Stimulated activated naive CD4-positive, alpha-beta T cell treated with Interleukin-2 at 50 U/mL for 16 hours (primary cell): ENCODE results near the gene SEMA5A.
"Not testable (repeated sequence)": the region's sequence is repeated elsewhere in the genome, so short reads cannot be mapped to it uniquely, and the experiment has no call there.

ENCODE experiments used
- DNase-seq: peaks from one replicate; lab custom pipeline; 2025; lab: John Stamatoyannopoulos, UW

SEMA5A gene

GRCh38 chr5:9361835-9362234 is 184.0 kb downstream of the SEMA5A start:
- DNase-seq = peak; percentile 5

- no peak for DNase-seq
Observed at GRCh38 chr5:9358961-9359685, 186.8 kb downstream of the SEMA5A start.

- no peak for DNase-seq
Observed at GRCh38 chr5:9356351-9356825, 189.5 kb downstream of the SEMA5A start.

DNA sequence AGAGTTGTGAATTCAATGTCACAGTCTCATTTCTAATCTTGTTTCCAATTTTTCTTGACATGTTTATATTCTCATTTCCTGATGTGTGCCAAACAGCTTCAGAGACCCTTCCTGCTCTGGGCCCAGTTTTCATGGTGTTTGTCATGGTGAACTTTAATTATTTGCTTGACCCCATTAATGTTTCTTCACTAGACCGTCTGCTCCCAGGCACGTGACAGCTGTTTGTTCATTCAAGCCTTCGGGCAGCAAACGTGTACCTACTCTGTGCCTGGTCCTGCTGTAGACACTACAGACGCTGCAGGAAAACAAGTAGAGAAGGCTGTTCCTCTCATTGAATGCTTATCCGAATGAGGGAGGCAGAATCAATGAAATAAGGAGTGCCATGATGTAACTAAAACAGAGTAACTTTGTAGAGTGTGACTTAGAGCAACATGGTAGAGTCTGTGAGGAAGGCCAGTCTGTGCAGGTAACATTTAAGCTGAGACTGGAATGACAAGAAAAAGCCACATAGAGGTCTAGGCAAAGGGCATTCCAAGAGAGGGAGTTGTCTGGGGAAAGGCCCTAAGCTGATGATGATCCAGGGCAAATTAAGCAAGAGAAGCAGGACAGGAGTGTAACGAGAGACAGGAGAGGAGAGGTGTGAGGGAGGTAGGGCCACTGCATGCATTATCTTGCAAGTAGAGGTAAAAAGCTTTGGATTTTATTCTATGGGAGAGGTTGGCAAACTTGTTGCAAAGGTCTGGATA is 191.4 kb downstream of the SEMA5A start:
- DNase-seq = no peak

- DNase-seq = not testable (repeated sequence)
Observed at GRCh38 chr5:9353048-9353447, 192.8 kb downstream of the SEMA5A start.

- DNase-seq = no peak
Observed at GRCh38 chr5:9351546-9351945, 194.3 kb downstream of the SEMA5A start.

DNA sequence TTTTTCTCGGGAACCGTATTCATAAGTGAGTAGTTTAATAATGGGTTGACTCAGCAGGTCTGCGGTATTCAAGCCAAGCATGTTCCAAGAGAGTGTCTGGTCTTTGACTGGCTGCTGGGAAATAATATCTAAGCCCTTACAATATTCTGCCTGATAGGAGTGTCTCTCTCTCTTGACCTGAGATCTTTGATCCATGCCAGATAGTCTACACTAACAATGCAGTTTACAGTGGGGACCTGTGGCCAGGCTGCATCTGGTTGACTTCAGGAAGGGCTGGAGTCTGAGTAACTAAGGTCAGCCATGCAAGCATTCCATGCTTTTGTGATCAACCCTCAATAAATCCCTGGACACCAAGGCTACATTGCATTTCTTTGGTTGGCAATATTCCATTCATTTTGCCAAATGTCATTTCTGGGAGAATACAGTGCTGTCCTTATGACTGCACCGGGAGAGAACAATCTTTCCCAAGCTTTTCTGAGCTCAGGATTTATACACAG is 195.5 kb downstream of the SEMA5A start:
- DNase-seq = no peak

DNA sequence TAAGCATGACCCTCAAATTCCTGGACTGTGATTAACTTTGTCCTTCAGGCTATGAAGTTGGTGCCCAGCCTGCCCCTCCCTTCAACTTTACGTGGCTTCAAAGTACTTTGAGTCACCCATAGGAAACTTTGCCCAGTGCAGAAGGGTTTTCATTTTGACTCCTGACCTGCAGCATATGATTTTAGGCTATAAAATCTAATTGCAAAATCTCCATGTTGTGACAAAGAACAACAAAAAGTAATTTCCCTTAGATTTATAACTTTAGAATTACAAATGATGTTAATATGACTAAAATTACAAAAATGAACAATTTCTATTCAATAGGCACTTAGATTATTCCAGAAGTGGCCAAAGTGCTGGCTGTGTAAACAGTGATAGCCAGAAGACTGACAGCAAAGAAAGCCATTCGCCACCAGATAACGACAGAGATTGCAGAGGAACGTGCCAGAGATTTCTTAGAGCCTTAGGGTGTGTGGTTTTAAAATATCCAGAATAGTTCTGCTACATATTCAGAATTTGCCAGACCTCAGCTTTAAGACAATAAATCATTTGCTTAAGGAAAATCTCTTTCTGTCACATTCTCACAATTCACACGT is 197.4 kb downstream of the SEMA5A start:
- no peak for DNase-seq

GRCh38 chr5:9347541-9348295 is 198.2 kb downstream of the SEMA5A start:
- no peak for DNase-seq

GRCh38 chr5:9347032-9347431 is 198.8 kb downstream of the SEMA5A start:
- no peak for DNase-seq

DNA sequence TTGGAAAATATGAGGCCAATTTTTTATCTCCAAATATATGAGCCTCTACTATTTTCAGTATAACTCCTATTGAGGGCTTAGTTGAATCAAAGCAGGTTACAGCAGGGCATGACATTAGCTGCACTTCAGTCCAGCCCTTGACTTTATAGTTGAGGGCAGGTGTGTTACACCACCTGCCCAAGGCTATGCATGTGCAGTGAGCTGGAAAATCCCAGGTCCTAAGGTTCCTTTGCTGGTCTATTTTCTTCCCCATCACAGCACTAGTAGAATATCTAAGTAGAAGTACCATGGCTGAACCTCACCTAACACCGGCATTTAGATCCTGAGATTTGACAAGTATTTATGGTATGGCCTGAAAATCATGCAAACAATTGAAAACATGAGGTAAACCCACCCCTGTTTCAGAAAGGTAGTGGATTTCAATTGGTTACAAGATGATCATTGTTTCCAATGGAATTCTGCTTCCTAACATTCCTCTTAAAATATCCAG is 201.1 kb downstream of the SEMA5A start:
- no peak for DNase-seq

DNA sequence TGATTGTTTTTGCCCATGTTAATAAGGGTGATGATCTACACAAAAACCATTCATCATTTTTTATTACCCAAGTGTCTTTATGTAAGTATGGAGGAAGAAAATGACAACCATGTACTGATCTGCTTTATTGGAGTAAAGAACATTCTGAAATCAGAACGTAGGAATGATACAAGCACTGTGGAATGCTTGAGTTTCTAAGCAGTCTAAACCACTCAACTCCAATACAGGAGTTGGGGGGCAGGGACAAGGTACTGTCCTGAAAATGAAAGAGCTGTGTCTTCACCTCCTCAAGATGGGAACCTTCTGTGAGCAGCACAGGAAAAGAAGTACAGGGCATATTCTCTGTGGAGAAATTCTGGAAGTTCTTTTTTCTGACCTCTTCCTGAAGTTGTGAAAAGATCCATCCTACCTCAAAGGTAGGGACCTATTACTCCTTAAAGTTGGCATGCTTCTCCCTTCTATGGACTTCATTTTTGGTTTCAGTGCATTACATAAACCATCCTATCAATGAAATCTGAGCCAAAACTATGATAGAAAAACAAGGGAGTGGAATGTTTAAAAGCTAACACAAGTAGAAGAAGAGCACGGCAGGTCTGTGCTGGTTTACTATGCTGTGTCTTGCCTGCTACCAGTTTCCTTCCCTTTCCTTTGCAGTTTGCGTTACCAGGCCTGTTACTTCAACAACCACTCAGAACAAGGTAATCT is 202.6 kb downstream of the SEMA5A start:
- DNase-seq = no peak

GRCh38 chr5:9342161-9342787 is 203.6 kb downstream of the SEMA5A start:
- DNase-seq = no peak

DNA sequence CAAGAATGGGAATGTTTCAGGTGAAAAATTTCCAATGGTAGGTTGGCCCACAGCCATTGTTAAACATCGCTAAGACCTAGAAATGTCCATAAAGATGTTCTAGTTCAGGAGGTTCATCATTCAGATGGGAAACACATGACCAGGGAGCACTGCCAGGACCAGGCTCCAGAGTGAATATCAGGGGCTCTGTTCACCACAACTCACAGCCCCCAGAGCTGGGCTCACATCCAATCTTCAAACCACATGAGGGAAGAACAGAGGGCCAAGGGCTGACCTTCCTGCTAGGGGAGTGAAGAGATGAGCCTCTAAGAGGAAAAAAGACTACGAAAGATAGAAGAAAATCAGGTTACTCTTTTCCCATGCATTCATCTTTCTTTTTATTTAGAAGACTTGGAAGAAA is 205.8 kb downstream of the SEMA5A start:
- no peak for DNase-seq

GRCh38 chr5:9339206-9339818 is 206.6 kb downstream of the SEMA5A start:
- DNase-seq = no peak

DNA sequence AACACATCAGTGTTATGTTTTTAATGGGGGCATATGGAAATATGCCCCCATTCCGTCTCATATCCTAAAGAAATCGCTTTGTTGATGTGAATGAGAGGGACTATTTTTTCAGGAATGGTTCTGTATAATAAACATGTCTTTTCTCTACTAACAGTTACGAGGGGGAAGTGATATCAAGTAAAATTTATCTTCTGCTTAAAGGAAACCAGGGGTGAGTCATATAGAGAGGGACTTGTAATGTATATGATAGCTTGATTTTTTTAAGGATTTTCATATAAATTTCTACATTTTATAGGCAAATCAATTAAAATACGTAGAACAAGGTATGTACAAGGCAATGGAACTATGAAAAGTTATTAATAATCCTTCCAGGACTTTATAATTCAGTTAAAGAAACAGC is 207.1 kb downstream of the SEMA5A start:
- DNase-seq = no peak

DNA sequence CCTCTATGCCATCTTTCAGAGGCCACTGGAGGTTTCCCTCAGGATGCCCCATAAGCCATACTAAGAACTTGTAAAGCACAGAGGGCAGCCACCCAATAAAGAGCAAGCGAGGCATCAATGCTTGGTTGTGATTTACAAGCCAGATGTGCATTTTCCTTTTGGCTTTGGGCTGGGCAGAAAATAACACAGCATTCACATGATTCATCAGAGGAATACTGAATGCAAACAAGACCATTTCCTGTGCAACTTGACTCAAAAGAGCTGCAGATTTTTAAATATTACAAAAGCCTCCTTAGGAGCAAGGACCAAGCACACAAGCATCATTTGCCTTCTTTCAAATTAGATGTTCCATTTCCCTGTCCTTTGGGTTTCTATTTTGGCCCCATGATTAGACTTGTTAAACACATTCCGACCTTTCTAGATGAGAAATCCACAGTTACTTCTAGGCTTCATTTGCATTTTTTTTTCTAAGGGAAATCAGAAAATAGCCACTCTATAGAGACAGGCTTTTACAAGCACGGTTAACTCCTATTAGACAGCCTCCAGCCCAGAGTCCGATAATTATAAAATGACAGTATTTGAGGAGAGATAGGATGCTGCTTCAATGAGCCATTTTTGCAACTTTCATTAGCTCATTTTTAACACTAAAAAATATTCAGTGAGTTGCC is 207.8 kb downstream of the SEMA5A start:
- no peak for DNase-seq

DNA sequence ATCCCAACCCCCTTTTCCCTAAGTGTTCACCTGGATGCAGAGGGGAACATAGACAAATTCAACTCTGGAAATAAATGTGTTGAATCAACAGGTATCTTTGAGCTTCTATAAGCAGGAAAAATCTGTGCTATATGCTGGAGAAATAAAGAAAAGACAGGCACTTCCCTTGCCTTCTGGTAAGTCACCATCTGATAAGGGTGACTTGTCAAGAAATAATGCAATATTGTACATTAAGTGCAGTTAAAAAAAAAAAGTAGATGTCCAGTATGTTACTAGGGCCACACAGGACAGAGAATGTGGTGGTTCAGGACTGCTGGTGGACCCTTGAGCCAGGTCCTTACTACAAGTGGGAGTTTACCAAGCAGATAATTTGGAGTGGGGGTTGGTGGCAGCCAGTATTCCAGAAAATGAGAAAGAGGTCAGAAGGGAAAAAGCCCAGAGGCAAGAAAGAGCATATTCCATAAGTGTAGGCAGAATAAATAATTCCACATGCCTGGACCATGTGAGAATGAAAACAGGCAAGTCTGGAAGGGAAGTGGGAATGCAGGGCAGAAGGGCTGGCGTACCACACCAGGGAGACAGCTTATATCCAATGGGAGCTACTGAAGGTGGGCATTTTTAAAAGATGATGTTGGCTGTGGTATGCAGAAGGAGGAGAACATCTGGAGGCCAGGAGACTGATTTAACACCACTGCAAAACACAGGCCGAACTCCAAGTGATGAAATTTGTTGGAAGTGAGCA is 209.9 kb downstream of the SEMA5A start:
- no peak for DNase-seq

- DNase-seq = no peak
Observed at GRCh38 chr5:9335269-9335668, 210.6 kb downstream of the SEMA5A start.
